Muscle layer of duodenum (tissue), 2 donors: Measurements from ENCODE around the gene TC2N.
"Not testable (repeated sequence)": the region's sequence is repeated elsewhere in the genome, so short reads cannot be mapped to it uniquely, and the experiment has no call there.

Source experiments
- H3K27ac ChIP-seq: one replicate; pipeline ENCODE4 v1.7.0; 2013; ENCODE audit warnings: mild to moderate bottlenecking, low read length
- H3K27me3 ChIP-seq: one replicate; pipeline ENCODE4 v1.7.0; 2013; ENCODE audit warnings: low read depth, mild to moderate bottlenecking, control low read depth, low read length
- H3K36me3 ChIP-seq, 2 donors: one replicate each; pipeline ENCODE4 v1.7.0; 2013; ENCODE audit warnings: low read length in 2 of 2, control low read depth in 1 of 2, mild to moderate bottlenecking in 1 of 2; ENCODE audit not compliant: insufficient read depth in 2 of 2, control insufficient read depth in 1 of 2
- H3K4me1 ChIP-seq, 2 donors: one replicate each; pipeline ENCODE4 v1.7.0; 2013; ENCODE audit warnings: low read length in 2 of 2, mild to moderate bottlenecking in 2 of 2, control low read depth in 1 of 2, moderate library complexity in 1 of 2; ENCODE audit not compliant: insufficient read depth in 2 of 2, control insufficient read depth in 1 of 2
- H3K4me3 ChIP-seq, 2 donors: one replicate each; pipeline ENCODE4 v1.7.0; 2013; ENCODE audit warnings: low read length in 2 of 2, low read depth in 1 of 2, mild to moderate bottlenecking in 1 of 2
- H3K9me3 ChIP-seq, 2 donors: one replicate each; pipeline ENCODE4 v1.7.0; 2013; ENCODE audit warnings: low read length in 2 of 2, control low read depth in 1 of 2, mild to moderate bottlenecking in 1 of 2; ENCODE audit not compliant: control insufficient read depth in 1 of 2
- donor health status: healthy.

Gene TC2N

DNA sequence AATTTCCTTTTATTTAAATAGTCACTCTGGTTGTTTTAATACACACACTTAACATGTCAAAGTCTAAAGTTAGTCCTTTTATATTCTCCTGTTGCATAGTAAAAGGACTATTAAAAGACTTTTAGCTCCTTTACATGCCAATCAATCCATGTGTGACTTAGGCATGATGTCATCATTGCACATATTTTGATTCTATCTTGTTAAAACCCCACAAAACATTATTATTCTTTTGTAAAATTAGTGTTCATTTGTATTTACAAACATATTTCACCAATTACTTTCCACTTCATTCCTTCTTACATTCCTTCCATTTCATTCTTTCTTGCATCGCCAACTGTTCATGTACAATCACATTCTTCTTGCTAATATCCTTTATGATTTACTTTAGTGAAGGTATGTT is 39.6 kb downstream of the TC2N start:
- Histone ChIP-seq H3K4me1 (no peaks in the 10 kb centered on the region), H3K4me3 (no peak overlapping the region), H3K36me3 (no peaks in the 10 kb centered on the region), H3K27ac (no peak overlapping the region), H3K9me3 (no peaks in the 10 kb centered on the region), H3K27me3 (no peaks in the 10 kb centered on the region)

DNA sequence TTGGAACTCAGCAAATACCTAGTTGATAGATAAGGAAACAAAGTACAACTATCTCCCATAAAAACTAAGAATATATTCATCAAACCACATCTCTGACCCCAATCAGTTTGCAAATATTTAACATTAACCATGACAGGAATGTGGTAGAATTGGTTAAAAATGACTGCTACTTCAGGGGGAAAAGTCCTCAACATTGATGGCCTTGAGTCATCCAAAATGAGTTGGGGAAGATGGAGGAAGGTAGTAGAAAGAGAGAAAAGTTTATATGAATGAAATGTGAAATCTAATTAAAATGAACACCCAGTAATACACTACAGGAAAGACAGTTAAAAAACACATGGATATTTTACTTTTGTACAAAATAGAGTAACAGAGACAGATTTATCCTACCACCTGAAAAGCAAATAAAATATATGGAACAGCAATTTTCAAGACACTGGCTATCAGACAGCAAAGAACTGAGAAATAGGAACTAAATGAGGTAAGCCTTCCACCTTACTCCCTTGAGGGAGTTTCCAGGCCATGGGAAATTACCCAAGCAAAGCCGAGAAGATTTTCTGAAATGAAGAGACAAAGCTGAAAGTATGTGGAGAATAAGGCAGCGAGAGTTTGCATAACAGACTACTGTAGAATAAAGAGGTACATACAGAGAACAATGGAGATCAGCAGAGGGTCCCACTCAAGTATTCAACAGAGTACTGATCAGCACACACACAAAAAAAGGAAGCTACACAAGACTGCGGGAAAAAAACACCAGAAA is 49.6 kb downstream of the TC2N start:
- no peak overlapping the region for H3K27ac ChIP-seq
- no peaks in the 10 kb centered on the region for H3K36me3 ChIP-seq
- peaks cover 4 to 12% of the 10 kb centered on the region in 2 donors for H3K9me3 ChIP-seq
- H3K4me3 ChIP-seq: no peak overlapping the region
- H3K27me3 ChIP-seq: no peaks in the 10 kb centered on the region
- H3K4me1 ChIP-seq: no peaks in the 10 kb centered on the region

DNA sequence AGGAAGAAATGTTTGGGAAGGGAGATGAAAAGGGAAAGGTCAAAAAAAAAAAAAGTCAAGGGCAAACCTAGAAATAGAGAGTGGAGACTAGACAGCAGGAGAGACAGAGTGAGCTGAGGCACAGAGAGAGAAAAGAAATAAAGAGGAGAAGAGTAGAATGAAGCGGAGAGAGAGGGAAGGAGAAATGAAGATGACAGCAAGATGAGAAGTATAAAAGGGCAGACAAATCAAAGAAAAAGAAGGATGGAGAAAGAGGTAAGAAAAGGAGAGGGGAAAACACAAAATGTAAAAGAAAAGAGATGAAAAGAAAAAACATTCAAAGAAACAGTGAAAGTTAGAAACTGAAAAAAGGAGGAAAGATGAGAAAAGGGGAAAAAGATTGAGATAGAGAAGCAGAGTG is 53.0 kb downstream of the TC2N start:
- Histone ChIP-seq H3K9me3 (peaks cover 0 to 10% of the 10 kb centered on the region in 2 donors), H3K4me1 (no peaks in the 10 kb centered on the region), H3K27ac (no peak overlapping the region), H3K36me3 (peaks cover 6 to 13% of the 10 kb centered on the region in 2 donors), H3K27me3 (no peaks in the 10 kb centered on the region), H3K4me3 (no peak overlapping the region)

DNA sequence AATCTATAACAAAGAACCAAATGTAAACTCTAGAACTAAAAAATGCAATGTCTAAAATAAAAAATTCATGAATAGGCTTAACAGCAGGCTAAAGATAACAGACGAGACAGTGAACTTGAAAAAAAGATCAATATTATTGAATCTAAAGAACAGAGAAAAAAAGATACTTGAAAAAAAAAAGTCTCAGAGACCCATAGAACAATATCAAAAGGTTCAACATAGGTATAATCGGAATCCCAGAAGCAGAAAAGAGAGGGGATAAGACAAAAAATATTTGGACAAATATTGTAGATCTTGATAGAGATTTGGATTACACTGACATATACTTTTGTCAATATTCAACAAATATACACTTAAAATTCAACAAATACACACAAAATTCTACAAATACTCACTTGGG is 56.6 kb downstream of the TC2N start:
- no peaks in the 10 kb centered on the region for H3K27me3 ChIP-seq
- no peak overlapping the region for H3K4me3 ChIP-seq
- no peak overlapping the region for H3K27ac ChIP-seq
- no peaks in the 10 kb centered on the region for H3K4me1 ChIP-seq
- peaks cover 0 to 16% of the 10 kb centered on the region in 2 donors for H3K9me3 ChIP-seq
- peaks cover 6 to 13% of the 10 kb centered on the region in 2 donors for H3K36me3 ChIP-seq

DNA sequence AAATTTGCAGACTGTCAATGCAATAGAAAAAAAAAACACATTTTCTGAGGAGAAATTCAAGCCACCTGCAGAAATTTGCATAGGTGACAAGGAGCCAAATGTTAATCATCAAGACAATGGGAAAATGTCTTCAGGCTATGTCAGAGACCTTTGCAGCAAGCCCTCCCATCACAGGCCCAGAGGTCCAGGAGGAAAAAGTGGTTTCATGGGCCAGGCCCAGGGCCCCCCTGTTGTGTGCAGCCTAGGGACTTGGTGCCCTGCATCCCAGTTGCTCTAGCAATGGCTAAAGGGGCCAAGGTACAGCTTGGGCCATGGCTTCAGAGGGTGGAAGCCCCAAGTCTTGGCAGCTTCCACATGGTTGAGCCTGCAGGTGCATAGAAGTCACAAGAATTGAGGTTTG is 60.6 kb downstream of the TC2N start:
- H3K4me1 ChIP-seq: no peaks in the 10 kb centered on the region
- H3K9me3 ChIP-seq: peaks cover 0 to 16% of the 10 kb centered on the region in 2 donors
- no peaks in the 10 kb centered on the region for H3K27me3 ChIP-seq
- no peak overlapping the region for H3K27ac ChIP-seq
- peaks cover 6 to 13% of the 10 kb centered on the region in 2 donors for H3K36me3 ChIP-seq
- H3K4me3 ChIP-seq: no peak overlapping the region

DNA sequence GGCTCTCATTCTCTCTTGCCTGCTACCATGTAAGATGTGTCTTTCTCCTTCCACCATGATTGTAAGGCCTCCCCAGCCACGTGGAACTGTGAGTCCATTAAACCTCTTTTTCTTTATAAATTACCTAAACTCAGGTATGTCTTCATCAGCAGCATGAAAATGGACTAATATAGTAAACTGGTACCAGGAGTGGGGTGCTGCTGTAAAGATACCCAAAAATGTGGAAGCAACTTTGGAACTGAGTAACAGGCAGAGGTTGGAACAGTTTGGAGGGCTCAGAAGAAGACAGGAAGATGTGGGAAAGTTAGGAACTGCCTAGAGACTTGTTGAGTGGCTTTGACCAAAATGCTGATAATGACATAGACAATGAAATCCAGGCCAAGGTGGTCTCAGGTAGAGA is 61.2 kb downstream of the TC2N start:
- H3K9me3 ChIP-seq: peaks cover 0 to 16% of the 10 kb centered on the region in 2 donors
- not testable (repeated sequence) for H3K4me3 ChIP-seq, H3K27ac ChIP-seq, H3K27me3 ChIP-seq, H3K4me1 ChIP-seq
- H3K36me3 ChIP-seq: peaks cover 6 to 12% of the 10 kb centered on the region in 2 donors

DNA sequence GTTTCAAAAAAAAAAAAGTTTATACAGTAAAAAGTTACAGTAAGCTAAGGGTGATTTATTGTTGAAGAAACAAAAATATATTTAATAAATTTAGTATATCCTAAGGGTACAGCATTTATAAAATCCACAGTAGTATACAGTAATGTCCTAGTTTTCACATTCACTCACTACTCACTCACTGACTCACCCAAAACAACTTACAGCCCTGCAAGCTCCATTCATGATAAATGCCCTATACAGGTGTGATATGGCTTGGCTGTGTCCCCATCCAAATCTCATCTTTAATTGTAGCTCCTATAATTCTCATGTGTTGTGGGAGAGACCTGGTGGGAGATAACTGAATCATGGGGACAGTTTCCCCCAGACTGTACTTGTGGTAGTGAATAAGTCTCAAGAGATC is 61.7 kb downstream of the TC2N start:
- Histone ChIP-seq H3K27ac (no peak overlapping the region), H3K27me3 (no peaks in the 10 kb centered on the region), H3K36me3 (peaks cover 6 to 7% of the 10 kb centered on the region in 2 donors), H3K9me3 (peaks cover 0 to 16% of the 10 kb centered on the region in 2 donors), H3K4me3 (no peak overlapping the region), H3K4me1 (no peaks in the 10 kb centered on the region)

DNA sequence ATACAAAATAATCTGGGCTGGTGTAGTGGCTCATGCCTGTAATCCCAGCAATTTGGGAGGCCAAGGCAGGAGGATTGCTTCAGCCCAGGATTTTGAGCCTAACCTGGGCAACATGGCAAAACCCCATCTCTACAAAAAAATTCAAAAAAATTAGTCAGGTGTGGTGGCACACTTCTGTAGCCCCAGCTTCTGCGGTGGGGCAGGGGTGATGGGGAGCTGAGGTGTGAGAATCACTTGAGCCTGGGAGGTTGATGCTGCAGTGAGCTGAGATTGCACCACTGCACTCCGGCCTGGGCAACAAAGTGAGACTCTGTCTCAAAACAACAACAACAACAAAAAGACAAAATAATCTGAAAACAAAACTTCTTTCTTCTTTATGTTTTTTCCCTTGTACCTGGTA is 66.0 kb downstream of the TC2N start:
- Histone ChIP-seq H3K4me3 (no peak overlapping the region), H3K4me1 (peaks cover 0 to 5% of the 10 kb centered on the region in 2 donors), H3K27ac (no peak overlapping the region), H3K36me3 (no peaks in the 10 kb centered on the region), H3K27me3 (no peaks in the 10 kb centered on the region), H3K9me3 (peaks cover 0 to 5% of the 10 kb centered on the region in 2 donors)

DNA sequence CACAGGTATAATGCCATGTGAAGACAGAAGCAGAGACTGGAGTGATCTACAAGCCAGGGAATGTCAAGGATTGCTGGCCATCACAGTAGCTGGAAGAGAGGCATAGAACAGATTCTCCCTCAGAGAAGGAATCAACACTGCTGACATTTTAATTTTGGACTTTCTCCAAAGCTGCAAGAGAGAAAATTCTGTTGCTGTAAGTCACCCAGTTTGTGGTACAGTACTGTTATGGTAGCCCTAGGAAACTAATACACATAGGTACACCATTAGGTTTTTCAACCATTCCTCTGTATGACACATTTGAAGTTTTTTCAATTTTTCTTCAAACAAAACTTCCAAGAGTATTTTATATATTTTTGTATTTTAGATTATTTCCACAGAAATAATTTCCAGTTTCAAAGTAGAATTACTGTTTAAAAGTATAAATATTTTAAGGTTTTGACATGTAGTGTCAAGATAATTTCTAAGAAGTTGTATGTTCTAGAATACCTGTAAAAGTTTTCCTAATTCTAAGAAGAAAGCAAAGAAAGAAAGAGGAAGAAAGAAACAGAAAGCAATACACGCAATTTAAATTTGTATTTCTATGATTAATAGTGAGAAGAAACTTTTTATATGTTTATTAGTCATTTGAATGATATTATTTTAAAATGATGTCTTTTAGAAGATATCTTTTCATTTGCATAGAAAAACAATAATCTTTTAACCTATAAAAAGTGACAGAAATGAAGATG is 70.6 kb downstream of the TC2N start:
- no peaks in the 10 kb centered on the region for H3K9me3 ChIP-seq
- peaks cover 0 to 4% of the 10 kb centered on the region in 2 donors for H3K36me3 ChIP-seq
- no peaks in the 10 kb centered on the region for H3K27me3 ChIP-seq
- no peak overlapping the region for H3K27ac ChIP-seq
- H3K4me1 ChIP-seq: peaks cover 0 to 6% of the 10 kb centered on the region in 2 donors
- no peak overlapping the region for H3K4me3 ChIP-seq

DNA sequence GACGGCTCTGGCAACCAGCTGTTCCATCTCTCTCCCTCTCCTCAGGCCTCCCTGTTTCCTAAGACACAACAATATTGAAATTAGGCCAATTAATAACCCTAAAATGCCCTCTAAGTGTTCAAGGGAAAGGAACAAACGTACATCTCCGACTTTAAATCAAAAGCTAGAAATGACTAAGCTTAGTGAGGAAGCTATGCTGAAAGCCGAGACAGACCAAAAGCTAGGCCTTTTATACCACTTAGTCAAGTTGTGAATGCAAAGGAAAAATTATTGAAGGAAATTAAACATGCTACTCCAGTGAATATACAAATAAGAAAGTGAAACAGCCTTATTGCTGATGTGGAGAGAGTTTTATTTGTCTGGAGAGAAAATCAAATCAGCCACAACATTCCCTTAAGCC is 73.6 kb downstream of the TC2N start:
- Histone ChIP-seq H3K4me1 (peaks cover 0 to 6% of the 10 kb centered on the region in 2 donors), H3K27ac (no peak overlapping the region), H3K36me3 (peaks cover 0 to 4% of the 10 kb centered on the region in 2 donors), H3K4me3 (no peak overlapping the region), H3K27me3 (no peaks in the 10 kb centered on the region), H3K9me3 (no peaks in the 10 kb centered on the region)

DNA sequence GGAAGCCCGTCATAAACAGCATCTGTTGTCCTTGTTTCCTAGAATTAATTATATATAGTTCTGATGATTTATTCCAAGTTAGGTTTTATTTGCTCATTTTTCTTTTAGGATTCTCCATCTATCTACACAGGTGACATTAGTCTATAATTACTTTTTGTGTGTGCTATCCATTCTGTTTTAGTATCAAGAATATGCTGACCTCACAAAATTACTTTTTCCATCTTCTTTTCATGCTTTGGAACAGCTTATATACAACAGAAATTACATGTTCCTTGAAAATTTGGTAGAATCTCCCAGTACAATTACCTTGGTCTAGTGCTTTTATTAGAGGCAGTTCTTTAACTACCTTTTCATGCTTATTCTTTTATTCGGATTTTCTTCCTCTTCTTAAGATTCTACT is 81.1 kb downstream of the TC2N start:
- Histone ChIP-seq H3K4me3 (no peak overlapping the region), H3K27ac (no peak overlapping the region), H3K4me1 (no peaks in the 10 kb centered on the region), H3K27me3 (no peaks in the 10 kb centered on the region), H3K9me3 (no peaks in the 10 kb centered on the region), H3K36me3 (peaks cover 0 to 3% of the 10 kb centered on the region in 2 donors)
